NAMALWA (cell line): ENCODE results near the gene COQ10A.
A peak's percentile ranks its signal among the peaks of the same experiment; 100 is the strongest.
"Not testable (repeated sequence)": the region's sequence is repeated elsewhere in the genome, so short reads cannot be mapped to it uniquely, and the experiment has no call there.

Experiments
- DNase-seq: peaks from one replicate; pipeline ENCODE4 v3.0.0-alpha.2; 2015; ENCODE audit warnings: low spot score

The COQ10A gene

GRCh38 chr12:56243731-56244181 lies 23.0 kb upstream of the COQ10A start:
- no peak for DNase-seq

GRCh38 chr12:56244494-56244893 lies 22.2 kb upstream of the COQ10A start:
- no peak for DNase-seq

GRCh38 chr12:56247923-56248322 lies 18.8 kb upstream of the COQ10A start:
- no peak for DNase-seq

- DNase-seq = no peak
Measured at GRCh38 chr12:56248711-56249110, 18.0 kb upstream of the COQ10A start.

GRCh38 chr12:56252649-56253048 lies 14.1 kb upstream of the COQ10A start:
- DNase-seq = no peak

- DNase-seq = no peak
Measured at GRCh38 chr12:56253091-56253490, 13.7 kb upstream of the COQ10A start.

GRCh38 chr12:56255671-56256070 lies 11.1 kb upstream of the COQ10A start:
- DNase-seq = no peak

- DNase-seq = no peak
Measured at GRCh38 chr12:56256326-56256960, 10.3 kb upstream of the COQ10A start.

- DNase-seq = no peak
Measured at GRCh38 chr12:56257071-56257470, 9.7 kb upstream of the COQ10A start.

- no peak for DNase-seq
Measured at GRCh38 chr12:56257491-56258067, 9.2 kb upstream of the COQ10A start.

- DNase-seq = peak; percentile 83
Measured at GRCh38 chr12:56258068-56258819, 8.5 kb upstream of the COQ10A start, which contains the start of gene ANKRD52. Gene ANKRD52 (minus strand): TSS chr12:56258384. CDS start chr12:56258269, 115 bp downstream.

- DNase-seq = no peak
Measured at GRCh38 chr12:56258820-56259183, 7.9 kb upstream of the COQ10A start.

- no peak for DNase-seq
Measured at GRCh38 chr12:56260380-56260779, 6.4 kb upstream of the COQ10A start.

- DNase-seq = no peak
Measured at GRCh38 chr12:56260921-56261320, 5.8 kb upstream of the COQ10A start.

GRCh38 chr12:56261503-56262232 lies 5.1 kb upstream of the COQ10A start:
- no peak for DNase-seq

GRCh38 chr12:56262955-56263354 lies 3.8 kb upstream of the COQ10A start:
- DNase-seq = not testable (repeated sequence)

- not testable (repeated sequence) for DNase-seq
Measured at GRCh38 chr12:56266068-56266692, 562 bp upstream of the COQ10A start.

GRCh38 chr12:56267443-56268071 lies 815 bp downstream of the COQ10A start:
- DNase-seq = no peak

GRCh38 chr12:56271031-56271430 lies 4.3 kb downstream of the COQ10A start:
- peak; percentile 65 for DNase-seq

- not testable (repeated sequence) for DNase-seq
Measured at GRCh38 chr12:56272468-56272867, 5.7 kb downstream of the COQ10A start.

- DNase-seq = no peak
Measured at GRCh38 chr12:56274299-56274698, 7.6 kb downstream of the COQ10A start.

GRCh38 chr12:56278905-56279304 lies 12.2 kb downstream of the COQ10A start:
- no peak for DNase-seq
